Fibroblast of skin of left biceps (primary cell): Measurements from ENCODE around the gene SEPTIN10.
"Not testable (repeated sequence)": the region's sequence is repeated elsewhere in the genome, so short reads cannot be mapped to it uniquely, and the experiment has no call there.

ENCODE experiments used
- DNase-seq, 2 experiments: peaks; one replicate each; pipeline ENCODE4 v3.0.0-alpha.2; 2013; ENCODE audit warnings: low read depth in 2 of 2

The SEPTIN10 gene

GRCh38 chr2:109613922-109614714, at the start of gene SEPTIN10, which contains the start of gene SOWAHC:
TSS of gene SEPTIN10 (minus strand) at chr2:109613966. CDS start at chr2:109613827, 139 bp downstream.
TSS of gene SOWAHC (plus strand) at chr2:109614364. CDS start at chr2:109614490, 126 bp downstream.
- DNase-seq = peak; percentile 98 to 99

DNA sequence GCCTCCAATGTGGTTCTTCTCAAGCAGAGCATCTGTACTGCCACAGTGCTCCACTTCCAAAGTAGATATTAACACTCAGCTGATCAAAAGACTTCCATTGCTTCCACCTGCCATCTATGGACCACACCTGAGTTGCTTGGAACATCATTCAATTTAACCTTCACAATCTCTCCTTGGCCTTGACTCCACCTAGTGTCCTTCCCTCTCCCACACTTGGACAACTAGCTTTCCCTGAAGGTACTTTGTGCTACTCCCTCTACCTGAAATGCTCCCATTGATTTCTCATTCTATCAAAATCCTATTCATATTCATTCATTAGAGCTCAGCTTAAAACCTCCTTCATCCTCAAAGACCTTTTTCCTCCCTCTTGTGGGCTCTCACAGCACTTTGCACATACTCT, 49.1 kb upstream of the SEPTIN10 start:
- no peak for DNase-seq

DNA sequence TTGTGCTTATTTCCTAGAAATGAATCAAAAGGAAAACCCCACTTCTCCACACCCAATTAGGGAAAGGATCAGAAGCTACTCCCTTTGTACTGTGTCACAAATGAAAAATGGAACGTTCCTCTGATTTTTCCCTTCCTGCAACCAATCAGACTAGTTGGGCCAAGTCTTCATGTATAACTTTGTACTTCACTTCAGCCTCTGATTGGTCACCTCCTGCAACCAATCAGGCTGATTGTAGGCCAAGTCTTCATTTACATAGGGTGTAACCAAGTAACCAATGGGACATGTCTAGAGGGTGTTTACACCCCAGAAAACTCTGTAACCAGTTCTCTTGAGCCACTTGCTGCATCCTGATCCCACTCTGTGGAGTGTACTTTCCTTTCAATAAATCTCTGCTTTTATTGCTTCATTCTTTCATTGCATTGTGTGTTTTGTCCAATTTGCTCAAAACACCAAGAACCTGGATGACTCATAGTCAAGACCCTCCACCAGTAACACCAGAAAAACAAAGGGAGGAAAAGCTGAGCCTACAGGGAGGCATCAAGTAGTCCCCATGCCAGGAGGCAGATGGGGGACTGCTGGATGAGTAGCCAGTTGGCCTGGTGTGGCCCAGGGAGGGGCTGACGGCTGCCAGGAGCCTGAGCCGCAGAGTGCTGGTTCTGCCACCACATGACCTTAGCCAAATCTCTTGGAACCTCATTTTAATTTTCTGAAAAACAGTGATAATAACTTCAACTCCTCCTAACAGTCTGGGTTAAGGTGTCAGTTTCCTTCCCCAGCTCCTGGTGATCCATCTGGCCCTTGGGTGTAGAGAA, 46.5 kb upstream of the SEPTIN10 start:
- DNase-seq = no peak

GRCh38 chr2:109659396-109660045, 45.8 kb upstream of the SEPTIN10 start:
- no peak for DNase-seq

GRCh38 chr2:109655287-109655686, 41.5 kb upstream of the SEPTIN10 start:
- no peak for DNase-seq

DNA sequence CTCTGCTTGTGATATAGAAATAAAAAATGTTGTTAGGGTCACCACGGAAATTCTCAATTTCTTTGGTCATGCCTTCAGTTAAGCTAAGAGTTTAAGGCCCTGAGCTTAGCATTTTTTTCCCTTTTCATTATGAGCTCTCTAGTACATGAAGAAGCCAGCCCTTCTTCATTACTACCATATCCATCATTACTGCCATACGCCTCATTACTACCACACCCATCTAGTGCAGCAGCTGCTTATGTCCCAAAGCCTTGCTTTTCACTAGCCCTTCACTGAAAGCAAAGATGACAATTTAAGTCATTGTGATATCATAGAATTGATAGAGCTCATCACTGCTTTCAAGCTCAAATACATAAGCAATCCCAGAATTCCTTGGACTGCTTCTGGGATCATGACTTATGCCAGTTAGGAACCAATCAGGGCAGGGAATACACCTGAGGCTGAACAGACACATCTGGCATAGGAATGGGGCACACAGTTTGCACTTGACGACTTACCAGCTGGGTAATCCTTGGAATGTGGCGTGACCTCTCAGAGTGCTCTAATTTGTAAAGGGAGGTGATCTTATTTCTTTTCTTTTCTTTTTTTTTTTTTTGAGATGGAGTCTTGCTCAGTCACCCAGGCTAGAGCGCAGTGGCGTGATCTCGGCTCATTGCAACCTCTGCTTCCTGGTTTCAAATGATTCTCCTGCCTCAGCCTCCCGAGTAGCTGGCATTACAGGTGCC, 40.7 kb upstream of the SEPTIN10 start:
- DNase-seq = no peak

DNA sequence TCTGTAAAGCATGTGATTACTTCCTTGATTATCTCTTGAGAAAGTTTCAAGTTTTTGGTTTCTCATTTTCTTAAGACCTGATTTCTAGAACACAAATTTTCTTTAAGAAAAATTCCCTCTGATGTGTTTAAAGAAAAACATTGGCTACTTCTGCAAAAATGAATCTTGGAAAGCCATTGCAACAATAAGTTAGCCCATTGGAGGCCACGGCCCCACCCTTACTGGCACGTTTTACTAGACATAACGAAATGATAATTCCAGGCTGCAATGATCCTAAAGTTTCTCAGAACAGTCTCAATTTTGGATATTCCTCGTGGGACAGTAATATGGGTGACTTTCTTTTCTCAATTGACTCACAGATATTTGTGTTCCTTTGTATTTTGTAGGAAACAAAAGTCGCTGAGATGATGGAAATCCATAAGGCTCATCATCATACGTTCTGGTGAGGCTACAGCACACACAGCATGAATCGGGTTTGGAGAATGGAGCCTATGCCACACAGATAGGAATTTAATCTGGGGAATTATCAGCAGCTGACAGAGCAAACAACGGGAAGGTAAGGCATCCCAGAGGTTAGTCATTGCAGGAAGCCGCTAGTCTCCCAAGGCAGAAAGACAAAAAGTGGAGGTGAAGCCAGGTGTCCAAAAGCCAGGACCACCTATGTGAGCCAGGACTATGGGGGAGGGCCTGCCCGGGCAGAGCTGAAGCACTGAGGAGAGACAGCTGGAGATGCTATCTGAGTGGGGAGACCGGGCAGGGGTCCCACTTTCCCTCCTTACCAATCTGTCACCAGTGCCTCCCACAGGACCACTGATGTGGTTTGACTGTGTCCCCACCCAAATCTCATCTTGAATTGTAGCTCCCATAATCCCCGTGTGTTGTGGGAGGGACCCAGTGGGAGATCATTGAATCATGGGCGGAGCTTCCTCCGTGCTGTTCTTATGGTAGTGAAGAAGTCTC, 36.2 kb upstream of the SEPTIN10 start:
- DNase-seq = no peak

DNA sequence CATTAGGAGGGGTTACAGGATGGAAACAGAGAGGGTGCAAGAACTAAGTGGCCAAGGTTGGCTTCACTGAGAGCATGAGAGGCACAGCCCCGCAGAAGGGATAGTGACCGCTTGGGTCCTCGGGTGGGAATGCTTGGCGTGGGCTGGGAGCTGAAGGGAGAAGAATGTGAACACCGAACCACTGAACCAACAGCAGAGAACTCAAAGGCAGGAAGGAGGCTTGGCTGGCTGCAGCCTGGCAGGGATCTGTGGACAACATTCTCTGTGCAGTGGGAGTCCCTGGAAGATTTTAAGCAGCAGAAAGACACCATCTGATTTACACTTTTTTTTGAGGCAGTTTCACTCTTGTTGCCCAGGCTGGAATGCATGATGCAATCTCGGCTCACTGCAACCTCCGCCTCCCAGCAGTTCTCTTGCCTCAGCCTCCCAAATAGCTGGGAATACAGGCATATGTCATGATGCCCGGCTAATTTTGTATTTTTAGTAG, 34.3 kb upstream of the SEPTIN10 start:
- no peak for DNase-seq

DNA sequence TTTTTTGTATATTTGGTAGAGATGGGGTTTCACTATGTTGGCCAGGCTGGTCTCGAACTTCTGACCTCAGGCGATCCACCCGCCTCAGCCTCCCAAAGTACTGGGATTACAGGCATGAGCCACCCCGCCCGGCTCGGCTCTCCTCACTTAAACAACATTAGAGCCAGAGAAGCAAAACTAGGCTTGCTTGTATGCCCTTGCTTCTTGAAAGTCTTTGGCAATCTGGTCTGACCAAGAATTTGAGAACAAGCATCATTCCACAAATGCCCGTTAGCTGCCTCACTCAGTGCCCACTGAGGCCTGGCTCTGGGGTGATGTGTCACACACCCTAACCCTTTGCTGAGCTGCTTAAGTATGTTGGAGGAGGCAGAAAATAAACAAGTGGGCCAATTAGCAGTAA, 33.9 kb upstream of the SEPTIN10 start:
- no peak for DNase-seq

DNA sequence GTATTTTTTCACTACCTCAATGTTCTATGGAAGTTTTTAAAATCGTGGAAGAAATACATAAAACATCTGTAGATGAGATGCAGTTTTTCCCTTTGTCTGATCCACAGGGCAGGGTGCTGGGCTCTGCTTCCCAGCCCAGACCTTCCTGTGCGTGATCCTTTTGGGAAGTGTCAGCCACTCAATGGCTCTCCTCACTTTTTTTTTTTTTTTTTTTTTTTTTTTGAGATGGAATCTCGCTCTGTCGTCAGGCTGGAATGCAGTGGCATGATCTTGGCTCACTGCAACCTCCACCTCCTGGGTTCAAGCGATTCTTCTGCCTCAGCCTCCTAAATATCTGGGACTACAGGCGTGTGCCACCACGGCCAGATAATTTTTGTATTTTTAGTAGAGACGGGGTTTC, 33.2 kb upstream of the SEPTIN10 start:
- no peak for DNase-seq

GRCh38 chr2:109645412-109646184, 31.8 kb upstream of the SEPTIN10 start:
- DNase-seq = no peak

DNA sequence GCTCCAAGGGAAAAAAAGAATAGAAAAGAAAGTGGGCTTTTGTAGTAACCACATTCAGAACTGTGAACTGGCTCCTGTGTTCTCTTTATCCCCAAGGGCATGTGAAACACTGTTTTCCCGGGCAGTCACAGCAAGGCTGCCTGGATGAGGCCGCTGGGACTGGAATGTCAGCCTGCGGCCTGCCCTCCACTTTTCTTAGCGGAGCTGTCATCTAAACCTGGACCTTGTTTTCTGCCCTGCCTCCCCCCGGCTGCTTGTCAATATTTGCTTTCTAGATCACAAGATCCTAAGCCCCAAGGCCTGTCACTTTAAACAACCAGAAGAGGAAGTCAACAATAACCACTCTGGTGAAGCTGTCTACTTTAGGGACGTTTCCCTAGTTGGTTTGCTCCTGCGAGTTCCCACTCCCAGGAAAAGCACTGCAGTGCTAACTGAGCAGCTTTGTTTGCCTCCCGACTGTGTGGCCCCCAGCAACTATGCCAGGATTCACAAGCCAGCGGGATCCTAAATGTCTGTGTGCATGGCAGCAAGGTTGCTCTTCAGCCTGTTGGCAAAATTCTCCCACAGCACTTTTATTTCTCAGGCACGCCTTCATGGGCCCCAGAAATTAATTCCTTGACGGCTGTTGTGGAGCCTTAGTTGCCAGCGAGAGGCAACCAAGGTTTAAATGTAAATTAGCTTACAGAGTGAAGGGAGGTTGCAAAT, 31.0 kb upstream of the SEPTIN10 start:
- DNase-seq = no peak

GRCh38 chr2:109640000-109640399, 26.2 kb upstream of the SEPTIN10 start:
- DNase-seq = not testable (repeated sequence)

GRCh38 chr2:109638795-109639194, 25.0 kb upstream of the SEPTIN10 start:
- DNase-seq = no peak

DNA sequence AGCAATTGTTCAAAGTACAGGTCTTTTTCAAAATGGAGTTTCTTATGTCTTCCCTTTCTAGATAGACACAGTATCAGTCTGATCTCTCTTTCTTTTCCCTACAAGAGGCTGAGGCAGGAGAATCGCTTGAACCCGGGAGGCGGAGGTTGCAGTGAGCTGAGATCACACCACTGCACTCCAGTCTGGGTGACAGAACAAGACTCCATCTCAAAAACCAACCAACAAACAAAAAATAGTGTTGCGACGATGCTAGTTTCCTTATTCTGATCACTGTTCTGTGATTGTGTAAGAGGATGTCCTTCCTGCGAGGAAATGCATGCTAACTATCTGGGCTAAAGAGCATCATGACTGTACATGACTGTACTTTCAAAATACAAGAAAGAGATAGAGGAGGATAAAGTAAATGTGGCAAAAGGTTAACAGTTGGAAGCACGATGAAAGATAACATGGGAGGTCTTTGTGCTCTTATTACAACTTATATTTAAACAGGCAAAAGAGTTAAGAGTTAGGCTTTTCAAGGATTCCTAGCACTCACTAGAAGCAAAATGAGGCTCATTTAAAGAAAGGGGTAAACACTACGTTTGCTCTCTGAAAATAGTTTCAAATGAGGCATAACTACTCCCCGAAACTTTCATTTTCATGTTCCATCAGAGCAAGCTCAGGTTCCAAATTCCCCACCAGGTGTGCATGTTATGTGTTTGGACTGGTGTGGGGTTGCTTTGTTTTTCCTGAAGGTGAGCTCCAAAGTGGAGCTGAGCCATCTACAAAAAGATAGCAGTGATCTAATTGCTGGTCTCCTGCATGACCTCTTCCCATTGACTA, 24.2 kb upstream of the SEPTIN10 start:
- DNase-seq = no peak

- no peak for DNase-seq
These were observed 22.6 kb upstream of the SEPTIN10 start for GRCh38 chr2:109636317-109636716.

GRCh38 chr2:109635426-109636304, 21.9 kb upstream of the SEPTIN10 start:
- no peak for DNase-seq
